LNCaP clone FGC (cell line): Measurements from ENCODE around the gene ZNF462.

ENCODE experiments used
- DNase-seq: peaks from one replicate; pipeline ENCODE4 v3.0.0-alpha.2; 2011; ENCODE audit warnings: low read depth
- H3K4me3 ChIP-seq: 2 replicates; pipeline ENCODE4 v1.5.1; 2011; ENCODE audit warnings: mild to moderate bottlenecking, low read depth, low read length, control low read depth
- CTCF ChIP-seq: IDR thresholded peaks from 2 replicates; pipeline ENCODE4 v1.5.1; 2012; ENCODE audit warnings: mild to moderate bottlenecking; ENCODE audit not compliant: control insufficient read depth, insufficient read depth; ENCODE audit errors: extremely low read depth

The ZNF462 gene

GRCh38 chr9:107008447-107008846 lies 145.5 kb downstream of the ZNF462 start:
- no peak for DNase-seq
- TF ChIP-seq CTCF: no peak
- H3K4me3 ChIP-seq: no peak overlapping the region

GRCh38 chr9:107016383-107016782 lies 153.4 kb downstream of the ZNF462 start:
- no peak for TF ChIP-seq CTCF
- no peak overlapping the region for H3K4me3 ChIP-seq
- DNase-seq: no peak

GRCh38 chr9:107018861-107019545 lies 156.0 kb downstream of the ZNF462 start:
- no peak overlapping the region for H3K4me3 ChIP-seq
- no peak for DNase-seq
- no peak for TF ChIP-seq CTCF

- H3K4me3 ChIP-seq: no peak overlapping the region
- no peak for DNase-seq
- TF ChIP-seq CTCF: no peak
These were observed 157.1 kb downstream of the ZNF462 start for GRCh38 chr9:107020040-107020530.

- no peak for DNase-seq
- no peak for TF ChIP-seq CTCF
These were observed 161.2 kb downstream of the ZNF462 start for GRCh38 chr9:107024193-107024592.

GRCh38 chr9:107025260-107026035 lies 162.5 kb downstream of the ZNF462 start:
- DNase-seq: no peak
- no peak overlapping the region for H3K4me3 ChIP-seq
- TF ChIP-seq CTCF: no peak

More at GRCh38 chr9:107024193-107024592, 161.2 kb downstream of the ZNF462 start:
- H3K4me3 ChIP-seq: no peak overlapping the region
